T1000 (cell line): ENCODE data around the gene EPO.
A peak's percentile ranks its signal among the peaks of the same experiment; 100 is the strongest.

Experiments
- DNase-seq: peaks from one replicate; lab custom pipeline; 2025; ENCODE audit warnings: mixed read lengths; lab: John Stamatoyannopoulos, UW

Gene EPO

GRCh38 chr7:100720279-100720670 lies at the start of gene EPO:
Gene EPO, plus strand, starts transcription at chr7:100720468. Its CDS starts 513 bp downstream, at chr7:100720981.
- DNase-seq, result no peak

DNA sequence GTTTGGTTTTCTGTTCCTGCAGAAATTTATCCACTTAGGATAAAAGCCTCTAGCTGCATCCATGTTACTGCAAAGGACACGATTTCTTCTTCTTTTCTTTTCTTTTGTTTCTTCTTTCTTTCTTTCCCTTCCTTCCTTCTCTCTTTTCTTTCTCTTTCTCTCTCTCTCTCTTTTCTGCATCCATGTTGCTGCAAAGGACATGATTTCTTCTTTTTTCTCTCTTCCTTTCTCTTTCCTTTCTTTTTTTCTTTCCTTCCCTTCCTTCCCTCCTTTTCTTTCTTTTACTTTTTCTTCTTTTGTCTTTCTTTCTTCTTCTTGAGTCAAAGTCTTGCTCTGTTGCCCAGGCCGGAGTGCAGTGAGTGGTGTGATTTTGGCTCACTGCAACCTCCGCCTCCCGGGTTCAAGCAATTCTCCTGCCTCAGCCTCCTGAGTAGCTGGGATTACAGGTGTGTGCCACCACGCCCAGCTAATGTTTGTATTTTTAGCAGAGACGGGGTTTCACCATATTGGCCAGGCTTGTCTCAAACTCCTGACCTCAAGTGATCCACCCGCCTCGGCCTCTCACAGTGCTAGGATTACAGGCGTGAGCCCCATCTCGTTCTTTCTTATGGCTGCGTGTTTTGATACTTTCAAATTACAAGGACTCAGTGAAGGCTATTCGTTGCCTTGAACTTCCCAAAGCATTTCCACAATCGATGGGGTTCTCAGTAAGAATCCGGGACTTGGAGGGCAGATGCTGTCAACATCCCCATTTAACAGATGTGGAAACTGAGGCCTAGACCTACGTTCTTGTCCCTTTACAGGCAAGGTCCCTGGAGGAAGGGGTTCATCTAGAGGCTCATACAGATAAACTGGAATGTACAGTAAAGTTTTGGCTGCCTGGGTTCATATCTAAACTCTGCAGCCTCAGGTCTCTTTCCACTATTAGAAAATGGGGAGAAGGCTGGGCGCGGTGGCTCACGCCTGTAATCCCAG lies 48.6 kb upstream of the EPO start:
- DNase-seq, result no peak

DNA sequence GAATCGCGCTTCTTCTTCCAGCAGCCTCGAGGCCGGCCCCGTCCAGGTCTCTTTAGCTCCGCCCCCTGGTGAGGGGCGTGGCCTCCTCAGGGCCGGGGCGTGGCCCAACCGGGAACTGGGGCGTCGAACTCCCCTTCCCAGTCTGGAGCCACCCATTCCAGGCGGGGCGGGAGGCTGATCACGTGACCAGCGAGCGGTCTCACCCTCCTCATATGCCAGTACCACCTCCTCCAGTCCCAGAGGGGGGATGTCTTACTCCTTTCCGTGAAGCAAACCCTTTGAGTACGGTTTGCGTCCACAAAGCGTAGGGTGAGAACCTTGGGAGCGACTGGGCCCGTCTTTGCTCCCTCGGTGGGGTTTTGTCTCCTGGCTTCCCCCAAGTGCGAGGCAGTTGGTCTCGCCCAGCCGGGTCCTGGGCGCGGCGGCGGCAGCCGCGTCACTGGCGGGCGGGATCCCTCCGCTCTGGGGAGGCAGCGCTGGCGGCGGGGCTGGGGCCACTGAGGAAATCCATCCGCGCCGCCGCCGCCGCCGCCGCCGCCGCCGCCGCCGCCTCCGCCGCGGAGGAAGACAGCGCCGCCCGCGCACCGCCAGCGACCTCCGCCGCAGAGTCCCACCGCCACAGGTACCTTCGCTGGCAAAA lies 46.8 kb upstream of the EPO start, which contains the start of gene GNB2:
TSS of gene GNB2 (plus strand) at position 439 of the 640 bp plus-strand sequence. CDS start 2,526 bp downstream, outside the sequence.
- DNase-seq, result peak; percentile 92

DNA sequence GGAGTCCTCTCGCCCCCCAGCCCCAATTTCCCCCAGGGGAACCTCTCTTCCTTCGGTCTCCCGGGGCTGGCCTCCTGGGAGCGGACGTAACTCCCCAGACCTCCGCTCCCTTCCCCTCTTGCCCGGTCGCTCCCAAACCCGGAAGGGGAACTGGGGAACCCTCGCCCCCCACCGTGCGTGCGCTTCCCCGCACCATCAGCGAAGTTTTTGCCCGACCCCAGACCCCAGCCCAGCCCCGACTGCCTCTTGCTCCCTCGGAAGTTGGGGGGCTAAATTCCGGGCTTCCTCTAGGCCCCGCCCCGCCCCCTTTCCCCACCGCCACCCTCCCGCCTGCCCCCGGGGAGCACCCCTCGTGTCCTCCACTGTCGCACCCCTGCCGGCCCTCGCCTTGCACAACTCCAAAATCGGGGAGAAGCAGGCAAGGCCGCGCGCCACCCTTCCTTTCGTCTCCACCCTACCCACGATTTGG lies 46.3 kb upstream of the EPO start:
- DNase-seq, result no peak

DNA sequence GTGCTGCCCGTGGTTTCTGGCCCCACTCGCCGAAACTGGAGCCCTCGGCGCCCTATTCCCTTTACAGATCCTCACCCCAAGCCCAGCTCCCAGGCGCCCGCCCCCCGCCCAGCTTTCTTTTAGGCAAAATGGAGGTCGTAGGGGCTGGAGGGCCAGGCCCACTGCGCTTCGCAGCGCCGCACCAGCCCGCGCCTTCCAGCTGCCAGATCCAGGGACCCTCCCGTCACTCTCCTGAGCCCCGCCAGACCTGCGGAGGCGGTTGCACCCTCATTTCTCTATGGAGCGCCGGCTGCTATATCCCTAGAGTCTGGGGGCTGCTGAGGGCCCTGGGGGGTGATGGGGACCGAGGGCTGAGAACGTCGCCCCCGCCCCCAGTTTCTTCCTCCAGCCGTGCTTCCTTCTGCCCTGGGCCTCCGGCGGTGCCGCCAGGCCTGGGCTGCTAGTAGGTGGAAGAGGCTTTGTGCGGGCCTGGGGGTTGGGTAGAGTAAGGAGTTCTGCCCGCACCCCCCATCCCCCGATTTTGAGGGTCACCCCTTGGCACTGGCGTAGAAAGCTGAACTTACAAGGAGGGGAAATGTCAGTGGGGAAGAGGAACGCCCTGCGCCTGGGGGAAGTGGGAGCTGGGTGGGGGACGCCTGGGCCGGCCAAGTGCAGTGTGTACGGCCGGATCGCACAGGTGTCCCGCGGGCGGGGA lies 45.7 kb upstream of the EPO start:
- no peak for DNase-seq

DNA sequence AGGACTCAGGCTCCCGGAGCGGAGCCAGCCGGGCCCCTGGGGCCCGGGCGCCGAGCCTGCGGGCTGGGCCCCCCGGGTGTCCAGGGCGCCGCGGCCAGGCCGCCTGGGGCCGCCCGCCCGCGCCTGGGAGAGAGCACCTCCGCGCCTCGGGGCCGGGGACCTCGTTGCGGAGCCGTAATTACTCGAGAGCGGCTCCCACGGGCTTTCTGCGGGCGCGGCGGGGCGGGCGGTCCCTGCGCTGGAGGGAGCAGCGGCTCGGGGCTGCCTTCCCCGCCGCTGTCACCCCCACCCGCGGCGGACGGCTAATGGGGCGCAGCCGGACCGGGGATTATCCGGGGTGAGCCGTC lies 45.2 kb upstream of the EPO start:
- DNase-seq, result no peak

GRCh38 chr7:100675581-100676350 lies 44.5 kb upstream of the EPO start:
- peak; percentile 44 for DNase-seq

GRCh38 chr7:100676501-100677306 lies 43.6 kb upstream of the EPO start:
- no peak for DNase-seq

GRCh38 chr7:100677308-100678267 lies 42.7 kb upstream of the EPO start:
- DNase-seq, result no peak

DNA sequence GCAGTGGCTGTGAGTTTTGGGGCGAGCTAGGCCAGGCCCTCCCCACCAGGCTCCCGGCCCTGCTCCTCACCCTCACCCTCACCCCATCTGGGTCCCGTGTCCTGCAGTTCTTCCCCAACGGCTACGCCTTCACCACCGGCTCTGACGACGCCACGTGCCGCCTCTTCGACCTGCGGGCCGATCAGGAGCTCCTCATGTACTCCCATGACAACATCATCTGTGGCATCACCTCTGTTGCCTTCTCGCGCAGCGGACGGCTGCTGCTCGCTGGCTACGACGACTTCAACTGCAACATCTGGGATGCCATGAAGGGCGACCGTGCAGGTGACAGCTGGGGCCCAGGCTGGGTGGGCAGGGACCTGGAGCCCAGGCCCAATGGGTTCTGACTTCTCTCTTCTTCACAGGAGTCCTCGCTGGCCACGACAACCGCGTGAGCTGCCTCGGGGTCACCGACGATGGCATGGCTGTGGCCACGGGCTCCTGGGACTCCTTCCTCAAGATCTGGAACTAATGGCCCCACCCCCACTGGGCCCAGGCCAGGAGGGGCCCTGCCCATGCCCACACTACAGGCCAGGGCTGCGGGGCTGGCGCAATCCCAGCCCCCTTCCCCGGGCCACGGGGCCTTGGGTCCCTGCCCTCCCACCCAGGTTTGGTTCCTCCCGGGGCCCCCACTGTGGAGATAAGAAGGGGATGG lies 41.8 kb upstream of the EPO start:
- no peak for DNase-seq

- DNase-seq, result no peak
Measured at GRCh38 chr7:100679129-100679926, 40.9 kb upstream of the EPO start.

GRCh38 chr7:100679927-100680575 lies 40.2 kb upstream of the EPO start:
- DNase-seq, result no peak

GRCh38 chr7:100680576-100681271 lies 39.5 kb upstream of the EPO start:
- no peak for DNase-seq

- DNase-seq, result no peak
Measured at GRCh38 chr7:100681491-100682227, 38.6 kb upstream of the EPO start.

GRCh38 chr7:100682228-100682741 lies 38.0 kb upstream of the EPO start:
- peak; percentile 24 for DNase-seq
